HG03460 (cell line): ENCODE results near the gene FAF2.
"Not testable (repeated sequence)": the region's sequence is repeated elsewhere in the genome, so short reads cannot be mapped to it uniquely, and the experiment has no call there.

Experiments used
- ATAC-seq: cut with Tn5 transposase; IDR thresholded peaks from one replicate; pipeline ENCODE4 v1.9.1; 2021; ENCODE audit not compliant: unreplicated experiment

The FAF2 gene

GRCh38 chr5:176447978-176448608 is at the start of gene FAF2:
FAF2 (plus strand) TSS chr5:176448385; CDS start chr5:176448408, 23 bp downstream.
- ATAC-seq: peak; percentile 93

GRCh38 chr5:176400382-176401156 is 47.6 kb upstream of the FAF2 start:
- ATAC-seq: no peak

GRCh38 chr5:176401281-176402205 is 46.6 kb upstream of the FAF2 start:
- no peak for ATAC-seq

GRCh38 chr5:176405656-176406435 is 42.3 kb upstream of the FAF2 start:
- ATAC-seq: no peak

GRCh38 chr5:176406436-176407052 is 41.6 kb upstream of the FAF2 start:
- ATAC-seq: no peak

- ATAC-seq: no peak
These were observed 40.5 kb upstream of the FAF2 start for GRCh38 chr5:176407456-176408251.

GRCh38 chr5:176408252-176408573 is 40.0 kb upstream of the FAF2 start:
- not testable (repeated sequence) for ATAC-seq

GRCh38 chr5:176408590-176408989 is 39.6 kb upstream of the FAF2 start:
- ATAC-seq: no peak

- no peak for ATAC-seq
These were observed 38.4 kb upstream of the FAF2 start for GRCh38 chr5:176409765-176410164.

GRCh38 chr5:176410486-176411180 is 37.6 kb upstream of the FAF2 start:
- no peak for ATAC-seq

GRCh38 chr5:176412517-176413254 is 35.5 kb upstream of the FAF2 start:
- ATAC-seq: no peak

- no peak for ATAC-seq
These were observed 35.0 kb upstream of the FAF2 start for GRCh38 chr5:176413255-176413565.

- no peak for ATAC-seq
These were observed 34.4 kb upstream of the FAF2 start for GRCh38 chr5:176413709-176414191.

- ATAC-seq: no peak
These were observed 33.5 kb upstream of the FAF2 start for GRCh38 chr5:176414704-176415103.

GRCh38 chr5:176415240-176415951 is 32.8 kb upstream of the FAF2 start:
- no peak for ATAC-seq

- peak; percentile 87 for ATAC-seq
These were observed 31.9 kb upstream of the FAF2 start, which contains the start of gene CLTB for GRCh38 chr5:176415952-176416924. CLTB (minus strand) TSS chr5:176416539; CDS start chr5:176416363, 176 bp downstream.
